LoVo (cell line): Measurements from ENCODE around the gene MYCT1.
"Not testable (repeated sequence)": the region's sequence is repeated elsewhere in the genome, so short reads cannot be mapped to it uniquely, and the experiment has no call there.

Experiments
- DNase-seq: peaks from one replicate; pipeline ENCODE4 v3.0.0-alpha.2; 2016; ENCODE audit warnings: low spot score

Gene MYCT1

GRCh38 chr6:152697634-152698033, at the start of gene MYCT1:
MYCT1 (plus strand) TSS chr6:152697897; CDS start chr6:152697903, 6 bp downstream.
- DNase-seq = no peak

GRCh38 chr6:152648105-152648504, 49.6 kb upstream of the MYCT1 start:
- no peak for DNase-seq

- no peak for DNase-seq
Measured at GRCh38 chr6:152651986-152652385, 45.7 kb upstream of the MYCT1 start.

- DNase-seq = no peak
Measured at GRCh38 chr6:152661776-152662175, 35.9 kb upstream of the MYCT1 start.

- no peak for DNase-seq
Measured at GRCh38 chr6:152669895-152670294, 27.8 kb upstream of the MYCT1 start.

GRCh38 chr6:152671171-152671570, 26.5 kb upstream of the MYCT1 start:
- DNase-seq = no peak

GRCh38 chr6:152673236-152673635, 24.5 kb upstream of the MYCT1 start:
- no peak for DNase-seq

GRCh38 chr6:152680151-152680550, 17.5 kb upstream of the MYCT1 start:
- no peak for DNase-seq

- no peak for DNase-seq
Measured at GRCh38 chr6:152680879-152681517, 16.7 kb upstream of the MYCT1 start.

GRCh38 chr6:152682141-152682540, 15.6 kb upstream of the MYCT1 start:
- DNase-seq = no peak

GRCh38 chr6:152682935-152683334, 14.8 kb upstream of the MYCT1 start:
- DNase-seq = not testable (repeated sequence)

- DNase-seq = no peak
Measured at GRCh38 chr6:152685819-152686218, 11.9 kb upstream of the MYCT1 start.

- no peak for DNase-seq
Measured at GRCh38 chr6:152695372-152696045, 2.2 kb upstream of the MYCT1 start.

- DNase-seq = no peak
Measured at GRCh38 chr6:152696522-152696921, 1.2 kb upstream of the MYCT1 start.

- no peak for DNase-seq
Measured at GRCh38 chr6:152698692-152699091, 995 bp downstream of the MYCT1 start.

- no peak for DNase-seq
Measured at GRCh38 chr6:152700427-152700826, 2.7 kb downstream of the MYCT1 start.

- DNase-seq = no peak
Measured at GRCh38 chr6:152701081-152701862, 3.6 kb downstream of the MYCT1 start.

GRCh38 chr6:152701863-152702401, 4.2 kb downstream of the MYCT1 start:
- DNase-seq = no peak

- DNase-seq = not testable (repeated sequence)
Measured at GRCh38 chr6:152703750-152704149, 6.1 kb downstream of the MYCT1 start.

- DNase-seq = no peak
Measured at GRCh38 chr6:152705327-152705726, 7.6 kb downstream of the MYCT1 start.

- no peak for DNase-seq
Measured at GRCh38 chr6:152716322-152716721, 18.6 kb downstream of the MYCT1 start.

- no peak for DNase-seq
Measured at GRCh38 chr6:152720974-152721373, 23.3 kb downstream of the MYCT1 start.

- DNase-seq = no peak
Measured at GRCh38 chr6:152721956-152722355, 24.3 kb downstream of the MYCT1 start.
